Anterior cingulate cortex (tissue), 58 donors: ENCODE measurements around the gene FHIT.

ENCODE experiments used
- DNase-seq, 58 donors: peaks; one replicate each; lab custom pipeline; 2025; lab: John Stamatoyannopoulos, UW

Gene FHIT

GRCh38 chr3:59754456-59755129 lies 1496.7 kb downstream of the FHIT start:
- no peak for DNase-seq

- no peak for DNase-seq
Measured at GRCh38 chr3:59753808-59754450, 1497.3 kb downstream of the FHIT start.

- no peak for DNase-seq
Measured at GRCh38 chr3:59752925-59753324, 1498.3 kb downstream of the FHIT start.

GRCh38 chr3:59751606-59752005 lies 1499.6 kb downstream of the FHIT start:
- DNase-seq = no peak

GRCh38 chr3:59750391-59750790 lies 1500.9 kb downstream of the FHIT start:
- no peak for DNase-seq

GRCh38 chr3:59749291-59749690 lies 1502.0 kb downstream of the FHIT start:
- no peak for DNase-seq

GRCh38 chr3:59746585-59746984 lies 1504.7 kb downstream of the FHIT start:
- DNase-seq = no peak

GRCh38 chr3:59737241-59737640 lies 1514.0 kb downstream of the FHIT start:
- no peak for DNase-seq

GRCh38 chr3:59734061-59734460 lies 1517.2 kb downstream of the FHIT start:
- DNase-seq = no peak

- DNase-seq = no peak
Measured at GRCh38 chr3:59733041-59733809, 1518.0 kb downstream of the FHIT start.

- no peak for DNase-seq
Measured at GRCh38 chr3:59731943-59732342, 1519.3 kb downstream of the FHIT start.

- no peak for DNase-seq
Measured at GRCh38 chr3:59730591-59730990, 1520.7 kb downstream of the FHIT start.

- no peak for DNase-seq
Measured at GRCh38 chr3:59728587-59728908, 1522.7 kb downstream of the FHIT start.

GRCh38 chr3:59727902-59728586 lies 1523.2 kb downstream of the FHIT start:
- DNase-seq = no peak

- no peak for DNase-seq
Measured at GRCh38 chr3:59726279-59726678, 1525.0 kb downstream of the FHIT start.

GRCh38 chr3:59717679-59718205 lies 1533.5 kb downstream of the FHIT start:
- peak in 1 of 58 donors; percentile 3 for DNase-seq

- no peak for DNase-seq
Measured at GRCh38 chr3:59714066-59714465, 1537.2 kb downstream of the FHIT start.

GRCh38 chr3:59710554-59710953 lies 1540.7 kb downstream of the FHIT start:
- no peak for DNase-seq

GRCh38 chr3:59709702-59710553 lies 1541.3 kb downstream of the FHIT start:
- DNase-seq = peak in 48 of 58 donors; percentile 1 to 58 (median 15)

- no peak for DNase-seq
Measured at GRCh38 chr3:59708202-59708601, 1543.0 kb downstream of the FHIT start.
